ENCODE data around the gene CDH4. TPM values are rescaled to one million over a fixed set of nuclear protein-coding genes. Genes with fewer than 3 reads are reported as not detected.

The CDH4 gene
- total RNA-seq, 1 donor from 2014 or later = 3.2 TPM

DNA sequence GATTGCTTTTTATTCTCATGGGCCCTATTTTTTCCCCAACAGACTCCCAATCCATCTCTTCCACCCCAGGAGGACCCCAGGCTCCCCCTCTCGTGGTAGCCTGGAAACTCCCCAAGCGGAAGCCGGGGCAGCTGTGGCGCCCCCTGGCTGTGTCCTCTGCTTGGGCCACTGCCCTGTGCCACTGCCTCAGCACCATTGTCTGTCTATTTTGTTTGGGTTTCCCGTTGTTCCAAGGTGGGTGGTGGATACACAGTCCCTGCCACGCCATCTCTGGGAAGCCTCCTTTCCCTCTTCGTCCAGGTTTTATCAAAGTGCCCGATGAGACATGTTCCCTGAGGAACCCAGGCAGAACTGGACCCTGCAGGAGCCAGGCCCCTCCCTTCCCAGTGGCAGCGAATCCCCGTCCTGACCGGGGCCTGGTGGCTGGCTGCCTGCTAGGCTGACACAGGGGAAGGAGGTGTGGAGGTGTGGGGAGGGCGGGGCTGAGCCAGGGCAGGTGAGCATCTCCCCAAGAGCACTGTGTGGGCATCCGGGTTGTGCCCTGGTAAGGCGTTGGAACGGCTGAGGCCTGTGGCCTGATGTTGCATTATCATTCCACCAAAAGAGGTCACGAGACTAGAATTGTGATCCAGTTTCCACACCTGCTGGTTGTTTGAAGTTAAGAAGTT is 228.2 kb downstream of the CDH4 start:
- Mint-ChIP-seq H3K9me3 (ENCODE audit: unreplicated experiment) (peaks cover 10% of the 10 kb centered on the region), H3K27ac (ENCODE audit: unreplicated experiment) (no peak overlapping the region), H3K27me3 (ENCODE audit: low read depth, unreplicated experiment) (peaks cover 20% of the 10 kb centered on the region), H3K36me3 (ENCODE audit: low read depth, unreplicated experiment) (peaks cover 3% of the 10 kb centered on the region), H3K4me3 (ENCODE audit: unreplicated experiment) (no peak overlapping the region), H3K4me1 (ENCODE audit: low read depth, unreplicated experiment) (no peaks in the 10 kb centered on the region)
- Histone ChIP-seq H3K36me3 (ENCODE audit: insufficient read depth, low read length) (no peaks in the 10 kb centered on the region), H3K27me3 (ENCODE audit: insufficient read depth, low read length) (no peaks in the 10 kb centered on the region), H4K20me1 (ENCODE audit: insufficient read depth, low read length) (peaks cover 4% of the 10 kb centered on the region), H3K9ac (ENCODE audit: low read length) (no peak overlapping the region), H3K4me3 (ENCODE audit: insufficient read depth, low read depth, low read length) (no peak overlapping the region), H3K79me2 (ENCODE audit: insufficient read depth, low read length) (no peaks in the 10 kb centered on the region), H3K4me2 (ENCODE audit: low read length) (no peak overlapping the region), H2AFZ (ENCODE audit: low read depth, low read length) (no peak overlapping the region), H3K9me3 (ENCODE audit: insufficient read depth, low read depth, low read length) (no peaks in the 10 kb centered on the region), H3K4me1 (ENCODE audit: insufficient read depth, low read length) (no peaks in the 10 kb centered on the region), H3K27ac (ENCODE audit: low read depth, low read length) (no peak overlapping the region)
- FAIRE-seq (no peak), DNase-seq (ENCODE audit: low read depth) (no peak)
- no peak for TF ChIP-seq EZH2 (IDR thresholded peaks at IDR 0.05; ENCODE audit: insufficient read depth, low read length)

DNA sequence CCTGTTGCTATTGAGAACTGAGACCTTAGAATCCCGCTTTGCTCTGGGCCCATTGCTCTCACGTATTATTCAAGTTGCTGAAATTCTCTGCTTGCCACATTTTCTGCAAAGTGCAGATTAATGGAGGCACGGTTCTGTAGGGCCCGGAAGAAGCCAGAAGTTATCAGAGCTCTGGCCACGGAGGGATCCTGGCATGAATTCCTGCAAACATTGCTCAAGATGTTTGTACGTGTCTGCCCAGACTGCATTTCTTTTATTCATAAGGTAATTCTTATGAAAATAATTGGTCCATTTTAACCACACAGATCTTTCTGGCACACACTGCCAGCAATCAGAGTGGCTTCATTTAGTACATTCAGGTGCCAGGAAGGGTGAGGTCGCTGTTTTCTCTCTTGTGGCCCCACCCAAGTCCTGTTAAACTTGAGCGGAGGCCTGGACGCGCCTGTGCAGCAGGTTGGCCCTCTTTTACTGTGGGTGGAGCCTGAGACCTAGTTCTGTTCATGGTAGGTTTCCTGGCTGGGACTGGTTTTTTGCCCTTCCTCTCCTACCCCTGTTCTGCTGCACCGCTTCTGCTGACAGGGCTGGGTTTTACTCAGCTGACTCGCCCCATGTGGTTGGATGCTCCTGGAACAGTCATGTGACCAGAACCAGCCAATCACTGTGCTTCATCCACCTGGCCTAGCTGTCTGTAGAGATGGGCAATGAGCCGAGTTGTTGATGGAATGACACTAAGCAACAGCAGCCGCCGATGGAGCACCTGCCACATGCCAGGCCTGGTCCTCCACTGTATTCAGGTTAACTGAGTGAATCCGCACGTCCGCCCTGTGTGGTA is 230.2 kb downstream of the CDH4 start:
- H3K36me3 Mint-ChIP-seq (ENCODE audit: low read depth, unreplicated experiment) = peaks cover 6% of the 10 kb centered on the region
- Histone ChIP-seq H3K9me3 (ENCODE audit: insufficient read depth, low read depth, low read length) (no peaks in the 10 kb centered on the region), H4K20me1 (ENCODE audit: insufficient read depth, low read length) (peaks cover 4% of the 10 kb centered on the region), H3K9ac (ENCODE audit: low read length) (no peak overlapping the region), H3K4me2 (ENCODE audit: low read length) (no peak overlapping the region), H3K4me1 (ENCODE audit: insufficient read depth, low read length) (no peaks in the 10 kb centered on the region), H3K4me3 (ENCODE audit: insufficient read depth, low read depth, low read length) (no peak overlapping the region), H3K27ac (ENCODE audit: low read depth, low read length) (no peak overlapping the region), H3K79me2 (ENCODE audit: insufficient read depth, low read length) (no peaks in the 10 kb centered on the region), H3K27me3 (ENCODE audit: insufficient read depth, low read length) (no peaks in the 10 kb centered on the region), H3K36me3 (ENCODE audit: insufficient read depth, low read length) (no peaks in the 10 kb centered on the region), H2AFZ (ENCODE audit: low read depth, low read length) (no peak overlapping the region)
- H3K27me3 Mint-ChIP-seq (ENCODE audit: low read depth, unreplicated experiment) = peaks cover 16% of the 10 kb centered on the region
- peaks cover 10% of the 10 kb centered on the region for H3K9me3 Mint-ChIP-seq (ENCODE audit: unreplicated experiment)
- no peak for FAIRE-seq
- no peak for TF ChIP-seq EZH2 (IDR thresholded peaks at IDR 0.05; ENCODE audit: insufficient read depth, low read length)
- TF ChIP-seq, protein P1, sequence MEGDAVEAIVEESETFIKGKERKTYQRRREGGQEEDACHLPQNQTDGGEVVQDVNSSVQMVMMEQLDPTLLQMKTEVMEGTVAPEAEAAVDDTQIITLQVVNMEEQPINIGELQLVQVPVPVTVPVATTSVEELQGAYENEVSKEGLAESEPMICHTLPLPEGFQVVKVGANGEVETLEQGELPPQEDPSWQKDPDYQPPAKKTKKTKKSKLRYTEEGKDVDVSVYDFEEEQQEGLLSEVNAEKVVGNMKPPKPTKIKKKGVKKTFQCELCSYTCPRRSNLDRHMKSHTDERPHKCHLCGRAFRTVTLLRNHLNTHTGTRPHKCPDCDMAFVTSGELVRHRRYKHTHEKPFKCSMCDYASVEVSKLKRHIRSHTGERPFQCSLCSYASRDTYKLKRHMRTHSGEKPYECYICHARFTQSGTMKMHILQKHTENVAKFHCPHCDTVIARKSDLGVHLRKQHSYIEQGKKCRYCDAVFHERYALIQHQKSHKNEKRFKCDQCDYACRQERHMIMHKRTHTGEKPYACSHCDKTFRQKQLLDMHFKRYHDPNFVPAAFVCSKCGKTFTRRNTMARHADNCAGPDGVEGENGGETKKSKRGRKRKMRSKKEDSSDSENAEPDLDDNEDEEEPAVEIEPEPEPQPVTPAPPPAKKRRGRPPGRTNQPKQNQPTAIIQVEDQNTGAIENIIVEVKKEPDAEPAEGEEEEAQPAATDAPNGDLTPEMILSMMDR (IDR thresholded peaks at IDR 0.05; ENCODE audit: insufficient read depth, low read depth, low read length) = no peak
- DNase-seq (ENCODE audit: low read depth) = peak; percentile 32
- H3K27ac Mint-ChIP-seq (ENCODE audit: unreplicated experiment) = no peak overlapping the region
- no peak overlapping the region for H3K4me3 Mint-ChIP-seq (ENCODE audit: unreplicated experiment)
- peaks cover 6% of the 10 kb centered on the region for H3K4me1 Mint-ChIP-seq (ENCODE audit: low read depth, unreplicated experiment)

- H3K9me3 Mint-ChIP-seq (ENCODE audit: unreplicated experiment) = peaks cover 10% of the 10 kb centered on the region
- peaks cover 10% of the 10 kb centered on the region for H3K4me1 Mint-ChIP-seq (ENCODE audit: low read depth, unreplicated experiment)
Measured at GRCh38 chr20:61482901-61483300, 230.8 kb downstream of the CDH4 start.

More at GRCh38 chr20:61482901-61483300, 230.8 kb downstream of the CDH4 start:
- no peaks in the 10 kb centered on the region for H3K36me3 ChIP-seq (ENCODE audit: insufficient read depth, low read length)
- no peaks in the 10 kb centered on the region for H3K27me3 ChIP-seq (ENCODE audit: insufficient read depth, low read length)
- Mint-ChIP-seq H3K36me3 (ENCODE audit: low read depth, unreplicated experiment) (peaks cover 6% of the 10 kb centered on the region), H3K4me3 (ENCODE audit: unreplicated experiment) (no peak overlapping the region), H3K27ac (ENCODE audit: unreplicated experiment) (no peak overlapping the region), H3K27me3 (ENCODE audit: low read depth, unreplicated experiment) (peaks cover 19% of the 10 kb centered on the region)
- no peaks in the 10 kb centered on the region for H3K79me2 ChIP-seq (ENCODE audit: insufficient read depth, low read length)
- H3K4me2 ChIP-seq (ENCODE audit: low read length) = no peak overlapping the region
- peaks cover 4% of the 10 kb centered on the region for H4K20me1 ChIP-seq (ENCODE audit: insufficient read depth, low read length)
- no peak overlapping the region for H3K27ac ChIP-seq (ENCODE audit: low read depth, low read length)
- TF ChIP-seq, protein P1 (IDR thresholded peaks at IDR 0.05; ENCODE audit: insufficient read depth, low read depth, low read length) = no peak
- no peak for TF ChIP-seq EZH2 (IDR thresholded peaks at IDR 0.05; ENCODE audit: insufficient read depth, low read length)
- no peak overlapping the region for H3K4me3 ChIP-seq (ENCODE audit: insufficient read depth, low read depth, low read length)
- FAIRE-seq (no peak), DNase-seq (ENCODE audit: low read depth) (no peak)
- peaks cover 4% of the 10 kb centered on the region for H3K4me1 ChIP-seq (ENCODE audit: insufficient read depth, low read length)
- no peaks in the 10 kb centered on the region for H3K9me3 ChIP-seq (ENCODE audit: insufficient read depth, low read depth, low read length)
- H3K9ac ChIP-seq (ENCODE audit: low read length) = no peak overlapping the region
- no peak overlapping the region for H2AFZ ChIP-seq (ENCODE audit: low read depth, low read length)

All from astrocyte (in vitro differentiated cells and primary cell).